GM21717 (cell line): Measurements from ENCODE around the gene TMEM45B.
"Not testable (repeated sequence)": the region's sequence is repeated elsewhere in the genome, so short reads cannot be mapped to it uniquely, and the experiment has no call there.

Experiments used
- ATAC-seq: cut with Tn5 transposase; IDR thresholded peaks from one replicate; pipeline ENCODE4 v1.9.1; 2021; ENCODE audit warnings: mild to moderate bottlenecking, moderate library complexity; ENCODE audit not compliant: unreplicated experiment

TMEM45B gene

GRCh38 chr11:129804012-129804411 lies 11.6 kb upstream of the TMEM45B start:
- no peak for ATAC-seq

- ATAC-seq = not testable (repeated sequence)
Observed at GRCh38 chr11:129808241-129808640, 7.4 kb upstream of the TMEM45B start.

- no peak for ATAC-seq
Observed at GRCh38 chr11:129813231-129813791, 2.3 kb upstream of the TMEM45B start.

GRCh38 chr11:129814244-129815014 lies 1.2 kb upstream of the TMEM45B start:
- ATAC-seq = no peak

- ATAC-seq = no peak
Observed at GRCh38 chr11:129817534-129818051, 1.9 kb downstream of the TMEM45B start.

GRCh38 chr11:129818236-129818635 lies 2.6 kb downstream of the TMEM45B start:
- not testable (repeated sequence) for ATAC-seq

GRCh38 chr11:129819237-129819636 lies 3.6 kb downstream of the TMEM45B start:
- no peak for ATAC-seq

GRCh38 chr11:129820228-129820627 lies 4.6 kb downstream of the TMEM45B start:
- not testable (repeated sequence) for ATAC-seq

- not testable (repeated sequence) for ATAC-seq
Observed at GRCh38 chr11:129823281-129823680, 7.6 kb downstream of the TMEM45B start.

- ATAC-seq = not testable (repeated sequence)
Observed at GRCh38 chr11:129823799-129824198, 8.2 kb downstream of the TMEM45B start.

GRCh38 chr11:129825380-129825779 lies 9.7 kb downstream of the TMEM45B start:
- no peak for ATAC-seq

GRCh38 chr11:129828301-129828836 lies 12.7 kb downstream of the TMEM45B start:
- ATAC-seq = no peak

GRCh38 chr11:129829497-129829896 lies 13.8 kb downstream of the TMEM45B start:
- ATAC-seq = not testable (repeated sequence)

GRCh38 chr11:129831227-129831626 lies 15.6 kb downstream of the TMEM45B start:
- ATAC-seq = not testable (repeated sequence)

GRCh38 chr11:129833260-129833659 lies 17.6 kb downstream of the TMEM45B start:
- ATAC-seq = not testable (repeated sequence)

GRCh38 chr11:129836423-129836891 lies 20.8 kb downstream of the TMEM45B start:
- ATAC-seq = not testable (repeated sequence)

- no peak for ATAC-seq
Observed at GRCh38 chr11:129836979-129837378, 21.3 kb downstream of the TMEM45B start.

- no peak for ATAC-seq
Observed at GRCh38 chr11:129840236-129840635, 24.6 kb downstream of the TMEM45B start.

- ATAC-seq = no peak
Observed at GRCh38 chr11:129842138-129842537, 26.5 kb downstream of the TMEM45B start.

- ATAC-seq = no peak
Observed at GRCh38 chr11:129846508-129847335, 31.1 kb downstream of the TMEM45B start.

- ATAC-seq = not testable (repeated sequence)
Observed at GRCh38 chr11:129847361-129847760, 31.7 kb downstream of the TMEM45B start.
